DMS79 treated with DMSO at 0.1 percent for 48 hours (cell line): ENCODE results near the gene DEPDC7.
"Not testable (repeated sequence)": the region's sequence is repeated elsewhere in the genome, so short reads cannot be mapped to it uniquely, and the experiment has no call there.

Experiments used
- DNase-seq: peaks from one replicate; lab custom pipeline; 2025; lab: John Stamatoyannopoulos, UW

Gene DEPDC7

GRCh38 chr11:33025339-33025722 lies 9.7 kb downstream of the DEPDC7 start:
- no peak for DNase-seq

- no peak for DNase-seq
Observed at GRCh38 chr11:33027233-33027632, 11.6 kb downstream of the DEPDC7 start.

- no peak for DNase-seq
Observed at GRCh38 chr11:33027846-33028536, 12.3 kb downstream of the DEPDC7 start.

GRCh38 chr11:33028537-33028914 lies 12.8 kb downstream of the DEPDC7 start:
- DNase-seq: no peak

- DNase-seq: not testable (repeated sequence)
Observed at GRCh38 chr11:33029218-33029617, 13.5 kb downstream of the DEPDC7 start.

GRCh38 chr11:33033493-33033892 lies 17.8 kb downstream of the DEPDC7 start:
- no peak for DNase-seq

GRCh38 chr11:33035011-33035410 lies 19.3 kb downstream of the DEPDC7 start:
- DNase-seq: no peak

- peak; percentile 88 for DNase-seq
Observed at GRCh38 chr11:33039274-33040032, 23.8 kb downstream of the DEPDC7 start, which contains the start of gene TCP11L1. Gene TCP11L1 (plus strand): TSS chr11:33039572. CDS start chr11:33043774, 4,202 bp downstream.

GRCh38 chr11:33040033-33040861 lies 24.6 kb downstream of the DEPDC7 start:
- peak; percentile 41 for DNase-seq

GRCh38 chr11:33040862-33041453 lies 25.3 kb downstream of the DEPDC7 start:
- DNase-seq: peak; percentile 41

GRCh38 chr11:33043221-33043830 lies 27.6 kb downstream of the DEPDC7 start:
- DNase-seq: no peak

GRCh38 chr11:33044285-33044756 lies 28.6 kb downstream of the DEPDC7 start:
- no peak for DNase-seq

- DNase-seq: peak; percentile 4
Observed at GRCh38 chr11:33045551-33046255, 30.0 kb downstream of the DEPDC7 start.

GRCh38 chr11:33048701-33049100 lies 33.0 kb downstream of the DEPDC7 start:
- not testable (repeated sequence) for DNase-seq

- peak; percentile 47 for DNase-seq
Observed at GRCh38 chr11:33049565-33050408, 34.1 kb downstream of the DEPDC7 start.

GRCh38 chr11:33052231-33052630 lies 36.6 kb downstream of the DEPDC7 start:
- DNase-seq: no peak

- no peak for DNase-seq
Observed at GRCh38 chr11:33055375-33055774, 39.7 kb downstream of the DEPDC7 start.

GRCh38 chr11:33057284-33057683 lies 41.6 kb downstream of the DEPDC7 start:
- peak; percentile 4 for DNase-seq

GRCh38 chr11:33059331-33060007 lies 43.8 kb downstream of the DEPDC7 start:
- no peak for DNase-seq
